Heart right ventricle (tissue), 16 donors: ENCODE data around the gene UNC79. TPM values are rescaled to one million over a fixed set of nuclear protein-coding genes. Genes with fewer than 3 reads are reported as not detected.

Experiments used
- ATAC-seq, 8 donors: fragments of 200-7000 bp; cut with Tn5 transposase; one replicate each; pipeline ENCODE4 v1.9.1; 2020; ENCODE audit warnings: mild to moderate bottlenecking in 8 of 8, moderate library complexity in 8 of 8, moderate number of reproducible peaks in 1 of 8
- DNase-seq, 2 donors: peaks; one replicate each; pipeline ENCODE4 v3.0.0-alpha.2; 2020
- H3K27ac ChIP-seq, 10 donors: fragments of 200-600 bp; sonication (generic) in 2 of 10; one replicate each; pipeline versions ENCODE4 v1.5.0 to v1.8.0; 2020 to 2022; ENCODE audit warnings: mild to moderate bottlenecking in 3 of 10
- H3K27me3 ChIP-seq, 7 donors: fragments of 200-600 bp; one replicate each; pipeline ENCODE4 v1.8.0; 2021 to 2022; ENCODE audit warnings: mild to moderate bottlenecking in 2 of 7
- H3K36me3 ChIP-seq, 9 donors: fragments of 200-600 bp; sonication (generic) in 1 of 9; one replicate each; pipeline versions ENCODE4 v1.5.0 to v1.8.0; 2020 to 2022; ENCODE audit warnings: mild to moderate bottlenecking in 2 of 9
- H3K4me1 ChIP-seq, 9 donors: fragments of 200-600 bp; sonication (generic) in 1 of 9; one replicate each; pipeline versions ENCODE4 v1.5.0 to v1.8.0; 2020 to 2022; ENCODE audit warnings: mild to moderate bottlenecking in 4 of 9
- H3K4me3 ChIP-seq, 10 donors: fragments of 200-600 bp; sonication (generic) in 2 of 10; one replicate each; pipeline versions ENCODE4 v1.5.0 to v1.8.0; 2020 to 2022; ENCODE audit warnings: mild to moderate bottlenecking in 7 of 10, moderate library complexity in 2 of 10
- H3K9me3 ChIP-seq, 11 donors: fragments of 200-600 bp in 10 of 11; sonication (generic) in 2 of 11; one replicate each; pipeline versions ENCODE4 v1.5.0 to v1.8.0; 2013 to 2022; ENCODE audit warnings: mild to moderate bottlenecking in 2 of 11, control low read depth in 1 of 11, moderate library complexity in 1 of 11
- WGBS, 2 donors: extraction: QIAGEN DNeasy Blood & Tissue Kit; methylation state at CpG; one replicate each; pipeline ENCODE4 v1.1.7; 2013; ENCODE audit warnings: inconsistent platforms in 1 of 2; 5-methylcytosine and 5-hydroxymethylcytosine counted together
- intact Hi-C, 10 donors: fragments of 100-400 bp; cut with DNase I; formaldehyde crosslinking; loops; one replicate each; pipeline versions ENCODE4 v1.11.1 to v1.14.2; 2022
- polyA plus RNA-seq, 2 donors: library from polyadenylated mRNA; stranded (reverse); fragments of 200-250 nt; gene quantifications; one replicate each; pipeline ENCODE4 v1.2.3, GENCODE V29; 2013
- total RNA-seq, 10 donors: library from RNA; stranded (reverse); fragmentation: NEBNext Ultra II Directional in 3 of 10; extraction: Animal tissue kit (Norgen Biotek cat#: 25700) in 3 of 10; gene quantifications; one replicate each; pipeline versions ENCODE4 v1.2.1 to v1.2.4, GENCODE V29; 2021 to 2023
- TF ChIP-seq, protein P1 (sequence below), 9 donors: fragments of 200-600 bp; sonication (generic) in 2 of 9; IDR thresholded peaks; one replicate each; pipeline versions ENCODE4 v1.5.0 to v1.8.0; 2021 to 2022; ENCODE audit warnings: antibody characterized with exemption in 9 of 9, mild to moderate bottlenecking in 5 of 9, moderate library complexity in 1 of 9
- donor health status: Arrhythmogenic right ventricular cardiomyopathy.
- donor health status: ischemic (EF 13 %, LVEDD 7.1; RV severe dilation, severe dysfunction).
- donor health status: healthy with polysubstance abuse.
- donor health status: DM: no; HTN: yes; CAD: no.
- donor health status: DM: no; HTN: no; CAD: no.
- donor health status: ischemic (EF 25% LVEDD 6.9; RV normal size, moderate dysfunction).
- donor health status: ischemic (EF 25% LVEDD 5.7; RV mildly dilated, moderate dysfunction).
- donor health status: healthy.
- donor health status: DM: yes; HTN: yes; CAD: no.
- donor health status: Ischemic cardiomyopathy.
- donor health status: ischemic (EF 35%, LVEDD 5.7; RV mildly dilated, moderate dysfunction).
- donor health status: nonischemic (EF 11% LVEDD 7.7; RV severe dilation, severe dysfunction).
- donor health status: DM: yes; HTN: yes; CAD: no.
- donor health status: PGD.
- donor health status: ischemic (EF 29% LVEDD 5.4; RV normal size, mild dysfunction).
- donor health status: nonischemic (EF 23%, LVEDD 6.1; RV moderate dilation, normal function).

The UNC79 gene
- total and polyA plus RNA-seq, 12 donors, result 0.01 to 0.89 (median 0.40) TPM

DNA sequence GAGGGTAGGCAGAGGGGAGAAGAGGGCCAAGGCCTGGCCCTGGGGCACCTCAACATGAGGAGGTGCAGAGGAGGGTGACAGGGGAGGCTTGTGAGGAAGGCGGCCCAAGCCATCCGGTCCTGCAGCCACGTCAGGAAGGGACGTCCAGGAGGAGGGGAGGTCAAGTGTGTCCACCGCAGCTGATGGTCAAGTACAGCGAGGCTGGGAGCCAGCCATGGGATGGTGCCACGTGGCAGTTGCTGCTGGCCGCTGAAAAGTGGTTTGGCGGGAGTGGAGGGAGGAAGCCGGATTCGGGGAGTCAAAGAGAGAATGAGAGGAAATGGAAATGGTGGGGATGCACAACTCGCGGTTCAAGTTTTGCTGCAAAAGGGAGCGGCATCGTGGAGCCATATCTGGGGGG is 316.4 kb downstream of the UNC79 start:
- no peak for ATAC-seq
- intact Hi-C loops, result loop anchor here in 1 of 10 donors (1.0 kb wide), 1 partner anchor 42 kb away; no protein-coding TSS in a partner anchor

DNA sequence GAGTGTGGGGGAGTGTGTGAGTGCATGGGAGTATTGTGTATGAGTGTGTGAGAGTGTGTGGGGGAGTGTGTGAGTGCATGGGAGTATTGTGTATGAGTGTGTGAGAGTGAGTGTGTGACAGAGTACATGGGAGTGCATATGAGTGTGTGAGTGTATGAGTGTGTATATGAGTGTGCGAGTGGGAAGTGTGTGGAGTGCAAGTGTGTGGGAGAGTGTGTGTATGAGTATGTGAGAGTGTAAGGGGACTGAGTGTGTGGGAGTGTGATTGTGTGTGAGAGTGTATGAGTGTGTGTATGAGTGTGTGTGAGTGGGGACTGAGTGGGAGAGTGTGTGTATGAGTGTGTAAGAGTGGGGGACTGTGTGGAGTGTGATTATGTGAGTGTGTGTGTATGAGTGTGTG is 316.8 kb downstream of the UNC79 start:
- intact Hi-C loops, result loop anchor here in 1 of 10 donors (1.0 kb wide), 1 partner anchor 42 kb away; no protein-coding TSS in a partner anchor
- Histone ChIP-seq H3K27me3 (no peaks in the 10 kb centered on the region), H3K4me3 (no peak overlapping the region), H3K4me1 (peaks cover 1 to 53% (median 16%) of the 10 kb centered on the region in 9 donors), H3K27ac (peak overlapping the region in 7 of 10 donors; percentile 85 to 95 (median 86)), H3K9me3 (no peaks in the 10 kb centered on the region), H3K36me3 (no peaks in the 10 kb centered on the region)
- ATAC-seq (no peak), DNase-seq (no peak)
- 96 to 100% methylated on average over 1 of the region's 1 CpG for WGBS, 2 donors
- TF ChIP-seq, protein P1, sequence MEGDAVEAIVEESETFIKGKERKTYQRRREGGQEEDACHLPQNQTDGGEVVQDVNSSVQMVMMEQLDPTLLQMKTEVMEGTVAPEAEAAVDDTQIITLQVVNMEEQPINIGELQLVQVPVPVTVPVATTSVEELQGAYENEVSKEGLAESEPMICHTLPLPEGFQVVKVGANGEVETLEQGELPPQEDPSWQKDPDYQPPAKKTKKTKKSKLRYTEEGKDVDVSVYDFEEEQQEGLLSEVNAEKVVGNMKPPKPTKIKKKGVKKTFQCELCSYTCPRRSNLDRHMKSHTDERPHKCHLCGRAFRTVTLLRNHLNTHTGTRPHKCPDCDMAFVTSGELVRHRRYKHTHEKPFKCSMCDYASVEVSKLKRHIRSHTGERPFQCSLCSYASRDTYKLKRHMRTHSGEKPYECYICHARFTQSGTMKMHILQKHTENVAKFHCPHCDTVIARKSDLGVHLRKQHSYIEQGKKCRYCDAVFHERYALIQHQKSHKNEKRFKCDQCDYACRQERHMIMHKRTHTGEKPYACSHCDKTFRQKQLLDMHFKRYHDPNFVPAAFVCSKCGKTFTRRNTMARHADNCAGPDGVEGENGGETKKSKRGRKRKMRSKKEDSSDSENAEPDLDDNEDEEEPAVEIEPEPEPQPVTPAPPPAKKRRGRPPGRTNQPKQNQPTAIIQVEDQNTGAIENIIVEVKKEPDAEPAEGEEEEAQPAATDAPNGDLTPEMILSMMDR (IDR thresholded peaks at IDR 0.05), result no peak

More for the DNA sequence above, 316.4 kb downstream of the UNC79 start:
- H3K4me3 ChIP-seq, result no peak overlapping the region
- H3K9me3 ChIP-seq, result no peaks in the 10 kb centered on the region
- peak overlapping the region in 2 of 10 donors; percentile 85 to 95 for H3K27ac ChIP-seq
- H3K4me1 ChIP-seq, result peaks cover 3 to 53% (median 20%) of the 10 kb centered on the region in 9 donors
- no peak for DNase-seq
- TF ChIP-seq, protein P1 (IDR thresholded peaks at IDR 0.05), result no peak
- H3K27me3 ChIP-seq, result no peaks in the 10 kb centered on the region
- no peaks in the 10 kb centered on the region for H3K36me3 ChIP-seq
- WGBS, 2 donors, result 59 to 73% methylated on average over 15 of the region's 15 CpGs

DNA sequence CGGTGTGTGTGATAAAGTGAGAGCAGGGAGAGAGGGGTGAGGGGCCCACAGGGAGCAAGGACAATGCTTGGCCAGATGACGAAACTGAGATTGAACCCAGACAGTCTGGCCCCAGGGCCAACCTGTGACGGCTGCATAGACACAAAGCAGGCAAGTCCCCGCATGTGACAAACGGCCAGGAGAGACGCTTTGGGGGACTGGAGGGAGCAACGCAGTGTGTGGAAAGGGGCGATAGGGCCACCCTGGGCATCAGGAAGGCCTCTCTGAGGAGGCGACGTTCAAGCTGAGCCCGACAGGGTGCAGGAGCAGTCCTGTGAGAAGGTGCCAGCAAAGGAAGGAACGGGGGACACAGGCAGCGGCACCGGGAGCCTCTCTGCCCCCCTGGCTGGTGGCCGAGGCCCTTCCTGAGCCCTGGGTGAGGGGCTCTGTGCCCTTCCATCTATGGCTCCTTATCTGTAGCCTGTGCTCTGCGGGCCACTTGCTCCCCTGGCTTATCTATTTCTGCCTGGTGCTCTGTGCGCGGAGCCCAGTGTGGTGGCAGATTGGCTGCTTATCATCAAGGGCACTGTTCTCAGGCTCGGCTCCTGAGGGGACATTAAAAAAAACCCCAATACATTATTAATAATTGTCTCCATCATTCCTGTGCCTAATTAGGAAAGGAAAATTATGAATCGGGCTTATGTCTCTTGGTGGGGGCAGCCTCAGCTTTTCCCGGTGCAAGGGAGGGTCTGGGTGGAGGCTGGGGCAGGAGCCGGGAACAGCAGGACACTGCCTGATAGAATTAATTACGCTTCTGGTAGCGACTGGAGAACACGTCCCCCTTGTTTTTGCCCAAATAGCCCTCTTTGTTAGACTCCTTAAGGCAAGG is 317.7 kb downstream of the UNC79 start:
- Histone ChIP-seq H3K36me3 (no peaks in the 10 kb centered on the region), H3K27me3 (no peaks in the 10 kb centered on the region), H3K9me3 (no peaks in the 10 kb centered on the region), H3K27ac (peak overlapping the region; percentile 36 to 95 (median 85)), H3K4me1 (peaks cover 0 to 54% (median 15%) of the 10 kb centered on the region in 9 donors), H3K4me3 (peak overlapping the region in 1 of 10 donors; percentile 14)
- 25 to 26% methylated on average over 25 of the region's 25 CpGs for WGBS, 2 donors
- TF ChIP-seq, protein P1 (IDR thresholded peaks at IDR 0.05), result no peak
- intact Hi-C loops, result no loop called here
- DNase-seq, result peak; percentile 50 to 58
- peak; percentile 46 to 83 (median 76) for ATAC-seq

DNA sequence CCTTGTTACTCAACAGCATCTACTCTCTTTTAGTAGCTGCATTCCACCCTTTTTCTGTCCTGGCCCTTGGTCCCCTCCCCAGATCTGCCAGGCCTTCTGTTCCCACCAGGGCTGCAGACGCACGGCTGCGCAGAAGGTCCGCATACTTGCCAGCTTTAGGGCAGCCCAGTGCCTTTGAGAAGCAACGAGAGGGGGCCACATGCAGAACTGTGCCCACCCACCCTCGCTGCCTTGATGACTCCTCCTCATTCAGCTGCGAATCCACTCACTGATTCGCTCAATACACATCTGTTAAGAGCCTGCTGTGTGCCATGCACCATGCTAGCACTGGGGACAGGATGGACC is 318.3 kb downstream of the UNC79 start:
- no peak for DNase-seq

More for the DNA sequence above, 318.3 kb downstream of the UNC79 start:
- H3K4me3 ChIP-seq, result no peak overlapping the region
- peaks cover 0 to 57% (median 16%) of the 10 kb centered on the region in 9 donors for H3K4me1 ChIP-seq
- H3K36me3 ChIP-seq, result no peaks in the 10 kb centered on the region
- 81 to 84% methylated on average over 8 of the region's 8 CpGs for WGBS, 2 donors
- TF ChIP-seq, protein P1 (IDR thresholded peaks at IDR 0.05), result no peak
- no peaks in the 10 kb centered on the region for H3K9me3 ChIP-seq
- no peak for ATAC-seq
- H3K27ac ChIP-seq, result peak overlapping the region; percentile 36 to 95 (median 85)
- intact Hi-C loops, result no loop called here
- no peaks in the 10 kb centered on the region for H3K27me3 ChIP-seq
